Lower leg skin (tissue), 4 donors: ENCODE results near the gene USP3. TPM values are rescaled to one million over a fixed set of nuclear protein-coding genes. Genes with fewer than 3 reads are reported as not detected.

Experiments
- DNase-seq, 2 donors: peaks; one replicate each; pipeline ENCODE4 v3.0.0-alpha.2; 2019; ENCODE audit warnings: low spot score in 2 of 2
- H3K4me3 ChIP-seq: fragments of 200-600 bp; sonication (generic); 2 replicates; pipeline ENCODE4 v1.5.1; 2017; ENCODE audit warnings: mild to moderate bottlenecking, low read depth; ENCODE audit not compliant: poor library complexity, severe bottlenecking
- CTCF ChIP-seq, 3 donors: fragments of 450-650 bp; IDR thresholded peaks; one replicate each; pipeline ENCODE4 v1.5.1; 2016; ENCODE audit warnings: antibody characterized with exemption in 3 of 3, mild to moderate bottlenecking in 3 of 3, moderate library complexity in 2 of 3
- POLR2A ChIP-seq, 2 donors: fragments of 450-650 bp; IDR thresholded peaks; one replicate each; pipeline ENCODE4 v1.6.1; 2016 to 2017; ENCODE audit warnings: antibody characterized with exemption in 2 of 2, mild to moderate bottlenecking in 1 of 2, moderate library complexity in 1 of 2
- WGBS, 2 donors: methylation state at CpG; one replicate each; pipeline ENCODE4 v1.1.5; 2018; 5-methylcytosine and 5-hydroxymethylcytosine counted together
- intact Hi-C: fragments of 100-400 bp; cut with DNase I; formaldehyde crosslinking; loops from one replicate; pipeline ENCODE4 v1.15.0; 2023; ENCODE audit warnings: low total_unique reads
- total RNA-seq, 4 donors: library from RNA; depleted of rRNA; stranded (reverse); fragments of >200 nt; gene quantifications; one replicate each; pipeline ENCODE4 v1.1.0, GENCODE V29; 2016

The USP3 gene
- total RNA-seq, 4 donors from 2014 or later, result 43.9 to 66.5 (median 55.0) TPM

- 96 to 97% methylated on average over 1 of the region's 1 CpG for WGBS, 2 donors
- DNase-seq, result no peak
- no peak overlapping the region for H3K4me3 ChIP-seq
- intact Hi-C loops, result no loop called here
- TF ChIP-seq CTCF (IDR thresholded peaks at IDR 0.05) (no peak), POLR2A (IDR thresholded peaks at IDR 0.05) (no peak)
Observed at GRCh38 chr15:63495343-63495742, 9.1 kb upstream of the USP3 start.

GRCh38 chr15:63495780-63496488, 8.5 kb upstream of the USP3 start:
- no peak overlapping the region for H3K4me3 ChIP-seq
- TF ChIP-seq POLR2A (IDR thresholded peaks at IDR 0.05), result no peak
- TF ChIP-seq CTCF (IDR thresholded peaks at IDR 0.05), result no peak
- intact Hi-C loops, result no loop called here
- DNase-seq, result no peak
- WGBS, 2 donors, result 71 to 82% methylated on average over 5 of the region's 5 CpGs

- WGBS, 2 donors, result 79 to 83% methylated on average over 8 of the region's 8 CpGs
- no peak overlapping the region for H3K4me3 ChIP-seq
- intact Hi-C loops, result no loop called here
- DNase-seq, result no peak
- TF ChIP-seq POLR2A (IDR thresholded peaks at IDR 0.05) (no peak), CTCF (IDR thresholded peaks at IDR 0.05) (no peak)
Observed at GRCh38 chr15:63497642-63498467, 6.5 kb upstream of the USP3 start.

- TF ChIP-seq CTCF (IDR thresholded peaks at IDR 0.05) (no peak), POLR2A (IDR thresholded peaks at IDR 0.05) (no peak)
- intact Hi-C loops, result no loop called here
- no peak overlapping the region for H3K4me3 ChIP-seq
- DNase-seq, result no peak
- WGBS, 2 donors, result 95 to 97% methylated on average over 6 of the region's 6 CpGs
Observed at GRCh38 chr15:63499175-63499549, 5.2 kb upstream of the USP3 start.

- WGBS, 2 donors, result 94 to 96% methylated on average over 4 of the region's 4 CpGs
- no peak for TF ChIP-seq CTCF (IDR thresholded peaks at IDR 0.05)
- TF ChIP-seq POLR2A (IDR thresholded peaks at IDR 0.05), result no peak
- DNase-seq, result no peak
- intact Hi-C loops, result no loop called here
- no peak overlapping the region for H3K4me3 ChIP-seq
Observed at GRCh38 chr15:63499611-63500010, 4.8 kb upstream of the USP3 start.
